GM21529 (cell line): Measurements from ENCODE around the gene PLK3.
"Not testable (repeated sequence)": the region's sequence is repeated elsewhere in the genome, so short reads cannot be mapped to it uniquely, and the experiment has no call there.

Experiments
- ATAC-seq: cut with Tn5 transposase; IDR thresholded peaks from one replicate; pipeline ENCODE4 v1.9.1; 2021; ENCODE audit not compliant: unreplicated experiment

Gene PLK3

GRCh38 chr1:44826375-44827196, 26.4 kb downstream of the PLK3 start:
- ATAC-seq = no peak

DNA sequence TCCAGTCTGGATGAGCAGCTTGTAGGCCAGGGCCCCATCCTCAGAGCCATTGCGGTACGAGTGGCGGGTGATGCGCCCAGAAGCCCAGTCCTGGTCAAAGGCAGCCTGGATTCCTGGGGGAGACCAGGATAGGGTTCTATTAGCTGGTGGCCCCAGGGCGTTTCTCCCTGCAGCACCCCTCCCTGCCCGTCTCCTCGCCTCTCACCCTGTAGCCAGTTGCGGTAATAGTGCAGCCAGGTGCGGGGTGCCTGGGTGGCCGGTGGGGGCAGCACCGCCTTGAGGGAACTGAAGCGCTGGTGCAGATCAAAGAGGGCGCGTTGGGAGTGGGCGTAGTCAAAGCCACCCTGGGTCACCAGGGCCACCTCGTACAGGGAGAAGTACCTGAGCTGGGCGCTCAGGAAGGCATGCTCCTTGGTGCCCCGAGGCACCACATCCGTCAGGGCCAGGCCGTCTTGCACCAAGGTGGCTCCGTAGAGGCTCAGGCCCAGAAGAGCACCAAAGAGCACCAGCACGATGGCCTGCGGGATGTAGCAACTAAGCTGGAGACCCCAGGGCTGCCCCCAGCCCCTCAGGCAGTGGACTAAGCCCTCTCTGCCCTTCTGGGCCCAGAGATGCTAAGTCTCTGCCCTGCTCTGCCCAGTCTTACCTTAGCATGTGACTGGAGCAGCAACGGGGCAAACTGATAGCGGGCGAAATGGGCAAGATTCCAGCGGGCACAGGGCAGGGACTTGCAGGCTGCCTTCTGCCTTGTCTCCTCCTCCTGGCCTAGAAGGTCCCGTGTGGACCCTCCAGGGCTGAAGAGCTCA, 27.2 kb downstream of the PLK3 start:
- no peak for ATAC-seq

DNA sequence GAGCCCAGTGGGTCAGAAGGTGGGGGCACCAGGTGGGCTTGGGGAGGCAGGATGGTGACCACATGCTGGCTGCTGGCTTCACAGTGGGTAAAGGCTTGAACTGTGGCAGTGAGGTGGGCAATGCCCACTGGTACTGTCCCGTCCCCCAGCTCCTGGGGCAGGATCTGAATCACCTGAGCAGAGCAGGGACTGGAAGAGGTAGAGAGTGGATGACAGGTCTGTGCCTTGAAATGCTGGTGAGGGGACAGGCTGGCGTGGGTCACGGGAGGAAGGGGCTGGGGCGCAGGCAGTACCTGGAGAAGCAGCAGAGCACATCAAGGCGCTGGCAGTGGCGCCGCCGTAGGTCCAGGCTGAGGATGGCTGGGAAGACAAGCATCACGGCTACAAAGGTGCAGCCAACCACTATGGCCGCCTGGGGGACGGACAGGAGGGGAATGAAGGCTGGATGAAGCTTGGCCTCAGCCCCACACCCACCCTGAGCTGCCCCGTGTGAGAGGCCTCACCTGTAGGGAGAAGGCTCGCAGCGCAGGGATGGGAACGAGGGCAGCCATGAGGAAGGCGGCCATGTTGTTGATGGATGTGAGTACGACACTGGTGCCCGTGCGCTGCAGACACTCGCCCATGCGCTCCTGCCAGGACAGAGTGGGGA, 27.9 kb downstream of the PLK3 start:
- ATAC-seq = no peak

- ATAC-seq = no peak
These were observed 28.8 kb downstream of the PLK3 start for GRCh38 chr1:44828841-44829440.

- ATAC-seq = no peak
These were observed 29.6 kb downstream of the PLK3 start for GRCh38 chr1:44829506-44830384.

GRCh38 chr1:44830900-44831304, 30.7 kb downstream of the PLK3 start:
- ATAC-seq = no peak

DNA sequence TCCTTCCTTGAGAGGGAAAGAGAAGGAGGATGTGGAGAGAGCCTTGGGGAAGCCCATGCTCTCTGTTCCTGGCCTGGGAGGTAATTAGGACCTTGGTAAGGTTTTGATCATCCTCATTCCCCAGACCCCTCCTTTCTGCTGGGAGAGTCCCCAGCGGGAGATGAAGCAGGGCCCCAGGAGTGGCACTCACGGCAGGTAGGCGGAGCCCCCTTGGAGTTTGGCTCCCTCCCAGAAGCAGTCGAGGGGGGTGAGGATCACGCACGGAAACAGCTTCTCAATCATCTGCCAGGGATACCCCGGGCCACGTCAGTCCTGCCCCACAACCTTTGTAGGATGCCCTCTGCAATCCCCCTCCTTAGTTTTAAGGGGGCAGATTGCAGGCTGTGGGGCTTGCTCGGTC, 31.3 kb downstream of the PLK3 start:
- ATAC-seq = no peak

DNA sequence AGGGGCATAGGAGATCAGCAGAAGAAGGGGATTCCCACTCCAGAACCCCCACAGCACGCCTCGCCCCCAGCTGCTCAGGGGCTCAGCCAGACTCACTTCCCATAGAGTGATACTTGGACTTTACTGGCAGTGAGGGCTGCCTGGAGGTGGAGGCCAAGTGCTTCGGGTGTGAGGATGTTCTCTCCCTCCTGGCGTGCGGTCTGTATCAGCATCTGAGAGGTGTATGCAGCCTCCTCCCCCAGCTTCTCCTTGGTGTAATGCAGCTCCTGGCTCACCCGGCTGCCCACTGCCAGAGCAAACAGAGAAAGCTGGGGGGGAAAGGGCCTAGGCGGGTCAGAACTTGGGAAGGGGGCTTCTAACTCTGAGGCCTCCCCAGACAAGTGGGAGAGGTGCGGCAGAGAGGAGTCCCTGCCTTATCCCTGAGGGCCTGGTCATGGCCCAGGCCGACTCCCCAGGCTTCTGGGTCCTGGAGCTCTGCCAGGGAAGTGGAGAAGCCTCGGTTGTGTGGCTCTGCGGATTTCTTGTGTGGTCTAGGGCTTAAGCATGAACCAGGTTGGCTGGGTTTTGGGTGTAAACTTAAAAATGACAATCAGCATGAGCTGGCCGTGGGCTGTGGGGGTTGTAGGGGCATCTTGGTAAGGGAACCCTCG, 32.0 kb downstream of the PLK3 start:
- ATAC-seq = no peak

DNA sequence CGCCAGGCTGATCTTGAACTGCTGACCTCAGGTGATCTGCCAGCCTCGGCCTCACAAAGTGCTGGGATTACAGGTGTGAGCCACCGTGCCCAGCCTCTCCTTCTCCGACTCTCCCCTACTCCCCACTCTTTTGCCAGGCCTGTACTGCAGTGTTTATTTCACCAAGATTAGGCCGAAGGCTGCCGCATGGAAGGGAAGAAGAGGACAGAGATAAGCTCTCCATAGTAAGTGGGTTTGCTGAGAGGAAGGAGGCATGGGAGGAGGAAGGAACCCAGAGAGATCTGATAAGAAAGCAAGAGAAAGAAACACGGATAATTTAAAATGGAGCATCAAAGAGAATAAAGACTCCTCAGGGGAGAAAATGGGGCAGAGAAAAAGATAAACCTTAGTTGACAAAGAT, 34.2 kb downstream of the PLK3 start:
- ATAC-seq = no peak

DNA sequence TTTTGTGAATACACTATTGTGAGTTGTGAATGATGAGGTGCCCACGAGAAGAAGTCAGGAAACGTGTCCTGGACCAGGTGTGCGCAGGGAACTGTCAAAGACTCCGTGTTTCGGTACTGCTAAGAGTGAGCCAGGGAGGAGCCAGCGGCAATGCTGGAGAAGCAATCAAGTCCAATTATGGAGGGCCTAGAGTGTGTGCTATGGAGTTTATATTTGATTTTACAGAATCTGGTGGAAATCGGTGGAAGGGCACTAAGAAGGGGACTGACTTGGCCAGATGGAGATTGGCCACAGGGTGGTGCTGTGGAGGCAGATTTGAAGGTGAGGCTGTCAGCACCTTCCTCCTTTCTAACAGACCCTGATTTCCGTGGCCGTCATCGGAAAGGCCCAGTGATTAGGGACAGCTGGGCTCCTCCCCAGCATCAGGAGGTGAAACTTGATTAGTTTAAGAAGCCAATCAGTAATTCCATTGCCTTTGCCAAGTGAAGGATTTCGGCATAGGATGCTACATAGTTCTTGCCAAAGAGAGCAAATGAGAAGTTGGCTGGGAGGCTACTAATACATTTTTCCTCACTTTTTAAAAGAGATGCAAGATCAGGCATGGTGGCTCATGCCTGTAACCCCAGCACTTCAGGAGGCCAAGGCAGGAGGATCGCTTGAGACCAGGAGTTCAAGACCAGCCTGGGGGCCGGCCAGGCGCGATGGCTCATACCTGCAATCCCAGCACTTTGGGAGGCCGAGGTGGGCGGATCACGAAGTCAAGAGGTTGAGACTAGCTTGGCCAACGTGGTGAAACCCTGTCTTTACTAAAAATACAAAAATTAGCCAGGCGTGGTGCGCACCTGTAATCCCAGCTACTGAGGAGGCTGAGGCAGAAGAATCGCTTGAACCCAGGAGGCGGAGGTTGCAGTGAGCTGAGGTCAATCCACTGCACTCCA, 35.8 kb downstream of the PLK3 start:
- peak; percentile 72 for ATAC-seq

- ATAC-seq = not testable (repeated sequence)
These were observed 38.1 kb downstream of the PLK3 start for GRCh38 chr1:44838294-44838693.

- ATAC-seq = no peak
These were observed 39.4 kb downstream of the PLK3 start for GRCh38 chr1:44839576-44839975.

DNA sequence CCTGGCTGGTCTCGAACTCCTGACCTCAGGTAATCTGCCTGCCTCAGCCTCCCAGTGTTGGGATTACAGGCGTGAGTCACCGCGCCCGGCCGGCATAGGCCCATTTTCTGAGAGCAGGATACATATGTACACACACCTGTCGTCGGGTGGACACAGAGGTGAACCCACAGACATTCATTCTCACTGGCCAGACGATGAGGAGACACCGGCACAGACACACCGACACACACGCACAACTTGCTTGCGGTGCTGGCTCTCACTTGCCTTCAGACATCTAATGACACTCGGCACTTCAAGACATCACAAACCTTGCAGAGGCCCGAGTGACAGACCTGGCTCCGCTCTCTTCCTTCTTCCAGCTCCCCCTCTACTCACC, 42.3 kb downstream of the PLK3 start:
- ATAC-seq = no peak

- no peak for ATAC-seq
These were observed 42.9 kb downstream of the PLK3 start, which contains the start of gene PTCH2 for GRCh38 chr1:44842862-44843655. TSS of gene PTCH2 (minus strand) at chr1:44843253. CDS start at chr1:44842932, 321 bp downstream.

- no peak for ATAC-seq
These were observed 46.8 kb downstream of the PLK3 start for GRCh38 chr1:44846985-44847384.

- ATAC-seq = no peak
These were observed 47.7 kb downstream of the PLK3 start for GRCh38 chr1:44847845-44848244.

GRCh38 chr1:44848456-44849181, 48.4 kb downstream of the PLK3 start:
- no peak for ATAC-seq
